Measurements from ENCODE around the gene C1QL1. TPM values are rescaled to one million over a fixed set of nuclear protein-coding genes. Genes with fewer than 3 reads are reported as not detected.

The C1QL1 gene
- total and polyA plus RNA-seq, 9 of the 15 experiments (the other 6 are each of a cell fraction or from before 2014, with no cell fraction given) = 0.07 to 0.12 (median 0.09) TPM; not detected in 6

DNA sequence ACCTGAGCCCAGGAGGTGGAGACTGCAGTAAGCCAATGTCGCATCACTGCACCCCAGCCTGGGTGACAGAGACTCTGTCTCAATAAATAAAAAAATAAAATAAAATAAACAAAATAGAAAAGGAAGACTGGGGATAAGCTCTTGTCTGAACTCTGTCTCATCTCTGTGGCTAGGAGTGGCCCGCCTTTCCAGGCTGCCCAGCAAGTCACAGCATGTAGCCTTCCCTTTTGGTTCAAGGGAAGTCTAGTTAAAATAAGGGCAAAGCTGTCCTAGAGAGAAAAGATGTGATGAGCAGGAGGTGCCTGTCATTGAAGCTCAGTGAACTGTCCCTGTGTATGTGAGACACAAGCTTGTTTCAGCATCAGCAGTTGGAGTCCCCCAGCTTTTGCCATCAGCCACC, 50.1 kb downstream of the C1QL1 start (continued):
- TF ChIP-seq, protein P1, sequence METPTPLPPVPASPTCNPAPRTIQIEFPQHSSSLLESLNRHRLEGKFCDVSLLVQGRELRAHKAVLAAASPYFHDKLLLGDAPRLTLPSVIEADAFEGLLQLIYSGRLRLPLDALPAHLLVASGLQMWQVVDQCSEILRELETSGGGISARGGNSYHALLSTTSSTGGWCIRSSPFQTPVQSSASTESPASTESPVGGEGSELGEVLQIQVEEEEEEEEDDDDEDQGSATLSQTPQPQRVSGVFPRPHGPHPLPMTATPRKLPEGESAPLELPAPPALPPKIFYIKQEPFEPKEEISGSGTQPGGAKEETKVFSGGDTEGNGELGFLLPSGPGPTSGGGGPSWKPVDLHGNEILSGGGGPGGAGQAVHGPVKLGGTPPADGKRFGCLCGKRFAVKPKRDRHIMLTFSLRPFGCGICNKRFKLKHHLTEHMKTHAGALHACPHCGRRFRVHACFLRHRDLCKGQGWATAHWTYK (CRISPR knock-in tag; IDR thresholded peaks at IDR 0.05) = no peak
- TF ChIP-seq IFI16 (CRISPR knock-in tag; IDR thresholded peaks at IDR 0.05) (no peak), ZNF140 (CRISPR knock-in tag; IDR thresholded peaks at IDR 0.05) (no peak), ZNF512 (tag; IDR thresholded peaks at IDR 0.05) (no peak), HNRNPK (IDR thresholded peaks at IDR 0.05; ENCODE audit: low read depth, low read length, poor library complexity, severe bottlenecking) (no peak), PCBP1 (IDR thresholded peaks at IDR 0.05; ENCODE audit: low read depth, low read length, poor library complexity, severe bottlenecking) (no peak), ZNF561 (CRISPR knock-in tag; conservative IDR thresholded peaks at IDR 0.05) (no peak), NRF1 (conservative IDR thresholded peaks at IDR 0.05 in 1 of 2, IDR thresholded peaks at IDR 0.05 in 1 of 2) (no peak)

GRCh38 chr17:44917456-44917855, 50.6 kb downstream of the C1QL1 start:
- POLR2A ChIA-PET = no interaction called here
- intact Hi-C loops (cut with micrococcal nuclease) = no loop called here

More at GRCh38 chr17:44917456-44917855, 50.6 kb downstream of the C1QL1 start:
- DNase-seq (ENCODE audit: extremely low read depth in 1 of 4, low spot score in 3 of 4) = no peak
- no peak for ATAC-seq
- no peaks in the 10 kb centered on the region for H3K79me2 ChIP-seq (ENCODE audit: control insufficient read depth, insufficient read depth, low read length)
- no peak overlapping the region for H2AFZ ChIP-seq (ENCODE audit: low read depth, low read length)
- 0 out of 2 replicates have a peak, but pooled peaks cover 6% of the 10 kb centered on the region for H4K20me1 ChIP-seq (replicated peaks; ENCODE audit: control insufficient read depth, insufficient read depth, low read length)
- H3K27me3 ChIP-seq (ENCODE audit: control insufficient read depth in 2 of 2, insufficient read depth in 2 of 2, low read length in 2 of 2) = peaks cover 2 to 19% of the 10 kb centered on the region in 2 experiments; a peak in 2 of 5 replicates
- TF ChIP-seq ZNF518B (CRISPR knock-in tag; IDR thresholded peaks at IDR 0.05) (no peak), RCOR1 (IDR thresholded peaks at IDR 0.05; ENCODE audit: borderline replicate concordance in 1 of 2, low read depth in 2 of 2, low read length in 2 of 2) (no peak), NRF1 (conservative IDR thresholded peaks at IDR 0.05 in 1 of 2, IDR thresholded peaks at IDR 0.05 in 1 of 2) (no peak)
- no peaks in the 10 kb centered on the region for H3K9me3 ChIP-seq (replicated peaks; ENCODE audit: control insufficient read depth, insufficient read depth, low read depth, low read length)
- FAIRE-seq = no peak
- no peaks in the 10 kb centered on the region for H3K36me3 ChIP-seq (ENCODE audit: control insufficient read depth, insufficient read depth, low read length)
- H3K27ac ChIP-seq (ENCODE audit: extremely low read depth, low read depth, low read length) = no peak overlapping the region
- H3K4me2 ChIP-seq (ENCODE audit: insufficient read depth, low read length) = no peak overlapping the region
- H3K9ac ChIP-seq (ENCODE audit: insufficient read depth in 1 of 2, low read depth in 2 of 2, low read length in 2 of 2) = no peak overlapping the region
- peaks cover 7 to 19% of the 10 kb centered on the region in 2 experiments; a peak in 4 of 5 replicates for H3K4me1 ChIP-seq (replicated peaks in 1 of 2; ENCODE audit: control insufficient read depth in 2 of 2, insufficient read depth in 2 of 2, low read length in 2 of 2)
- no TSS peak for BruUV-seq (replicated peaks)
- no peaks in the 10 kb centered on the region for H3K9me1 ChIP-seq (ENCODE audit: control insufficient read depth, insufficient read depth, low read length)
- H3K4me3 ChIP-seq = no peak overlapping the region
- CTCF ChIA-PET (ENCODE audit: low intra/inter-chr PET ratio) = no interaction called here
- 55% methylated on average over 6 of the region's 6 CpGs for WGBS (ENCODE audit: insufficient coverage, low coverage, missing lambda C conversion rate)
- in situ Hi-C loops (cut with MboI) = loop anchor here (5.0 kb wide), 1 partner anchor 100 kb away; no protein-coding TSS in a partner anchor

All from K562 (cell line).